Measurements from ENCODE around the gene VPS45. TPM values are rescaled to one million over a fixed set of nuclear protein-coding genes. Genes with fewer than 3 reads are reported as not detected.
A peak's percentile ranks its signal among the peaks of the same experiment; 100 is the strongest.

The VPS45 gene
- total and polyA plus RNA-seq, 2 of the 4 experiments (the other 2 are of a cell fraction), result 32.4 to 33.3 TPM

DNA sequence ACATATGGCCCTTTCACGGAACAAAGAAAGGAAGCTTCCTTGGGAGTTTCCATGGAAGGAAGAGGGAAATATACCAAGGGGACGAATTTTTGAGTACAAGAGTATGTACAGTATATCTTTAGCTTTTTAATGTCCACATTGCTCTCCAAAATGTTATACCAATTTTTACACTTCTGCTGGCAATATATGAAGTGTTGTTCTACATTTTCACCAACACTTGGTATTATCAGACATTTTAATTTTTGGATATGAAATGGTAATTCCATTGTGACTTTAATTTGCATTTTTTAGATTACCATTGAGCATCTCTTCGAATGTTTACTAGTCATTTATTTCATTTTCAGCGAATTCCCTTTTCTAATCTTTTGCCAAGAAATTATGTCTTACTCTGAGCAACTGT is 5.5 kb upstream of the VPS45 start:
- ATAC-seq (ENCODE audit: low read depth) (no peak), DNase-seq (no peak)
- Histone ChIP-seq H3K27ac (ENCODE audit: insufficient read depth, low read length) (peak overlapping the region; percentile 44; the same call in 1 of the 2 replicates), H4K20me1 (ENCODE audit: insufficient read depth, low read length) (no peaks in the 10 kb centered on the region), H3K4me2 (ENCODE audit: low read depth, low read length) (no peak overlapping the region), H4K5ac (ENCODE audit: low read depth, low read length) (no peak overlapping the region), H3K9ac (ENCODE audit: low read depth, low read length) (no peak overlapping the region), H3K56ac (ENCODE audit: extremely low read depth, insufficient read depth, low read length) (no peak overlapping the region), H3K9me1 (ENCODE audit: insufficient read depth, low read length) (peaks cover 4% of the 10 kb centered on the region), H4K8ac (ENCODE audit: low read depth in 2 of 2, low read length in 2 of 2) (peak overlapping the region in 1 of 2 experiments; percentile 1; a peak in 1 of 4 replicates), H3K23ac (ENCODE audit: low read depth, low read length) (no peak overlapping the region), H3K18ac (ENCODE audit: low read depth, low read length) (no peak overlapping the region), H2AFZ (replicated peaks; ENCODE audit: low read length, poor library complexity) (no peak overlapping the region), H3K4me3 (ENCODE audit: insufficient read depth, low read depth, low read length) (no peak overlapping the region), H3K4me1 (ENCODE audit: control insufficient read depth, insufficient read depth, low read length) (peaks cover 5% of the 10 kb centered on the region), H2BK120ac (ENCODE audit: low read depth, low read length) (peak overlapping the region; percentile 0; the same call in 1 of the 2 replicates), H2BK20ac (ENCODE audit: low read depth, low read length) (no peak overlapping the region), H2AK9ac (replicated peaks; ENCODE audit: low read depth, low read length, poor library complexity) (no peak overlapping the region), H3K14ac (replicated peaks; ENCODE audit: low read depth, low read length) (no peak overlapping the region), H2AK5ac (ENCODE audit: low read depth, low read length) (no peak overlapping the region), H3K9me3 (ENCODE audit: control insufficient read depth, insufficient read depth, low read length) (no peaks in the 10 kb centered on the region), H3K4ac (ENCODE audit: low read depth, low read length) (peak overlapping the region; percentile 55), H3K27me3 (ENCODE audit: control insufficient read depth, insufficient read depth, low read length) (no peaks in the 10 kb centered on the region), H2BK15ac (ENCODE audit: low read depth, low read length) (no peak overlapping the region), H3K79me1 (ENCODE audit: low read depth in 1 of 2, low read length in 2 of 2) (peaks cover 6 to 30% of the 10 kb centered on the region in 2 experiments; a peak in 3 of 4 replicates), H3K36me3 (ENCODE audit: control insufficient read depth, insufficient read depth, low read length) (no peaks in the 10 kb centered on the region), H4K91ac (ENCODE audit: insufficient read depth, low read depth, low read length) (no peak overlapping the region), H2BK5ac (ENCODE audit: low read depth, low read length, poor library complexity, severe bottlenecking) (no peak overlapping the region)
- intact Hi-C loops (cut with micrococcal nuclease) (no loop called here), dilution Hi-C loops (cut with HindIII; ENCODE audit: low sequenced_read_pairs, unreplicated experiment) (no loop called here), in situ Hi-C loops (cut with MboI; ENCODE audit: low sequenced_read_pairs) (no loop called here)
- no CpG with 5 or more reads among the region's 4 CpGs for WGBS, 2 experiments (ENCODE audit: extremely low coverage in 2 of 2, insufficient read length in 1 of 2)
- POLR2A ChIA-PET (ENCODE audit: unreplicated experiment), result no interaction called here
- TF ChIP-seq BHLHE40 (IDR thresholded peaks at IDR 0.05; ENCODE audit: low read depth, low read length) (no peak), MXI1 (IDR thresholded peaks at IDR 0.05; ENCODE audit: borderline replicate concordance, low read depth, low read length) (no peak), CHD1 (IDR thresholded peaks at IDR 0.05; ENCODE audit: low read depth, low read length) (no peak), POLR2A (IDR thresholded peaks at IDR 0.05; ENCODE audit: low read depth, low read length) (no peak), RCOR1 (IDR thresholded peaks at IDR 0.05; ENCODE audit: insufficient replicate concordance, low read length) (no peak)
- TF ChIP-seq, protein P1, sequence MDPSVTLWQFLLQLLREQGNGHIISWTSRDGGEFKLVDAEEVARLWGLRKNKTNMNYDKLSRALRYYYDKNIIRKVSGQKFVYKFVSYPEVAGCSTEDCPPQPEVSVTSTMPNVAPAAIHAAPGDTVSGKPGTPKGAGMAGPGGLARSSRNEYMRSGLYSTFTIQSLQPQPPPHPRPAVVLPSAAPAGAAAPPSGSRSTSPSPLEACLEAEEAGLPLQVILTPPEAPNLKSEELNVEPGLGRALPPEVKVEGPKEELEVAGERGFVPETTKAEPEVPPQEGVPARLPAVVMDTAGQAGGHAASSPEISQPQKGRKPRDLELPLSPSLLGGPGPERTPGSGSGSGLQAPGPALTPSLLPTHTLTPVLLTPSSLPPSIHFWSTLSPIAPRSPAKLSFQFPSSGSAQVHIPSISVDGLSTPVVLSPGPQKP (IDR thresholded peaks at IDR 0.05; ENCODE audit: borderline replicate concordance, low read depth, low read length), result no peak
- BruUV-seq (replicated peaks), result no TSS peak
- CTCF ChIA-PET, result interaction anchor here (1.1 kb wide), 1 partner anchor 125 kb away, joined by 3 read pairs; no protein-coding TSS in a partner anchor
